GM19324 (cell line): ENCODE data around the gene CBFA2T2.

Experiments used
- ATAC-seq: cut with Tn5 transposase; IDR thresholded peaks from one replicate; pipeline ENCODE4 v1.9.1; 2021; ENCODE audit warnings: mild to moderate bottlenecking, moderate library complexity; ENCODE audit not compliant: unreplicated experiment, low FRiP score

The CBFA2T2 gene

DNA sequence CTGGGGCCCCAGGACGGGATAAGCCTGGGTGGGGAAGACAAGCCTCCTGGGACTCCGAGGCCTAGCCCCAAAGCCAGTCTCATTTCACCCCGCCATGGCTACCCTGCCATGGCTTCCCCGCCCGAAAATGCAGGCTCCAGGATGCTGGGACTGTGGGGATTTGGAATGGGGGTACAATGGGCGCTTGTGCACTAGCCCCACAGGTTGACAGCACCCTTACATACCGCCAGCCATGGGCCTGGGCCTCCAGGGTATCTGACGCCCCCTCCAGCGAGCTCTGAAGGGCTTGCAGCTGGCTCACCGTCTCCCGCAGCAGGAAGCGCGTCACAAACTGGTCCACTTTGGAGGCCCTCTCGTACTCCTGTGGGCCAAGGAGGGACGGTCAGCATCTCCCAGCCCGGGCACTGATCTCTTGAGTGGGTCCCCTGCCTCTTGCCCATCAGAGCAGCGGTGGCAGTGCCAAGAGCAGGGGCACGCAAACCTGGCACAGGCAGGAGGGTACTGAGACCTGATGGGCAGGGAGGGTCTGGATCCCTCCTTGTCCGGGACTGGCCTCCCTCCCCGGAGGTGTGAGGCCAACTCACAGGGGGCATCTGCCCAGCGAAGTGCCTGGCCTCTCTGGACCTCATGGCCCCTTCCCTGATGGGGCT is 170.3 kb downstream of the CBFA2T2 start:
- no peak for ATAC-seq

DNA sequence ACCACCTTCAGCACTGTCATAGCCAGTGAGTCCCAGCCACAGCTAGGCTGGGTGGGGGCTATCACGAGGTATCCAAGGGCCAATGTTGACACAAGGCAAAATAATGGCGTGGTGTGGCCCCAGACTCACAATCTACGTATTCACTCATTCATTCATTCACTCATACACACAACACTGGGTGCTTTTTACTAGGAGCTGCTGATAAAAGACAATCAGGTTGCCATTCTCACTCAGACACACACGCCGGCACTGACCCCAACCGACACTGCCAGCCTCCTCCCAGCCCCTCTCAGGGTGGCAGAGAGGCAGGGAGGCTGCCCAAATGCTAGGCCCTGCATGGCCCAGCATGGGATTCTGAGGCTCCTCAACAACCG is 170.8 kb downstream of the CBFA2T2 start:
- no peak for ATAC-seq

DNA sequence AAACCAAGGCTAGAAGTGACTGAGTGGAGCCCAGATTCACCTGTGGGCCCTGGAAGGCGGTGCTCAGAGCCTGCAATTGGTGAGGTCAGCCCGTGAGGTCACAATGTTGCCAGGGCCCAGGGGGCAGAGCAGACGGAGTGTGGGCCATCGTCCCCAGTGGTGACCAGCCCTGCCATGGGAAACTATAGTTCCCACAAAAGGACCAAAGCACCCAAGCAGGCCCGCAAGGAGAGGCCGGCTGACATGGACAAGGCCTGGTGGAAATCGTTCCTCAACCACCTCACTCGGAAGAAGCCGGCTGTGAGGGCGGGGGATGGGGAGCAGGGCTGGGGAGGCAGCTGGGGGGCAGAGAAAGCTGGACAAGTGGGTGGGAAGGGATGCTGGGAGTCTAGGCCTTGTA is 172.3 kb downstream of the CBFA2T2 start, which contains the start of gene C20orf144:
Gene C20orf144, plus strand, starts transcription at position 156 of the 400 bp plus-strand sequence. Its CDS starts 19 bp downstream, at position 175.
- no peak for ATAC-seq

DNA sequence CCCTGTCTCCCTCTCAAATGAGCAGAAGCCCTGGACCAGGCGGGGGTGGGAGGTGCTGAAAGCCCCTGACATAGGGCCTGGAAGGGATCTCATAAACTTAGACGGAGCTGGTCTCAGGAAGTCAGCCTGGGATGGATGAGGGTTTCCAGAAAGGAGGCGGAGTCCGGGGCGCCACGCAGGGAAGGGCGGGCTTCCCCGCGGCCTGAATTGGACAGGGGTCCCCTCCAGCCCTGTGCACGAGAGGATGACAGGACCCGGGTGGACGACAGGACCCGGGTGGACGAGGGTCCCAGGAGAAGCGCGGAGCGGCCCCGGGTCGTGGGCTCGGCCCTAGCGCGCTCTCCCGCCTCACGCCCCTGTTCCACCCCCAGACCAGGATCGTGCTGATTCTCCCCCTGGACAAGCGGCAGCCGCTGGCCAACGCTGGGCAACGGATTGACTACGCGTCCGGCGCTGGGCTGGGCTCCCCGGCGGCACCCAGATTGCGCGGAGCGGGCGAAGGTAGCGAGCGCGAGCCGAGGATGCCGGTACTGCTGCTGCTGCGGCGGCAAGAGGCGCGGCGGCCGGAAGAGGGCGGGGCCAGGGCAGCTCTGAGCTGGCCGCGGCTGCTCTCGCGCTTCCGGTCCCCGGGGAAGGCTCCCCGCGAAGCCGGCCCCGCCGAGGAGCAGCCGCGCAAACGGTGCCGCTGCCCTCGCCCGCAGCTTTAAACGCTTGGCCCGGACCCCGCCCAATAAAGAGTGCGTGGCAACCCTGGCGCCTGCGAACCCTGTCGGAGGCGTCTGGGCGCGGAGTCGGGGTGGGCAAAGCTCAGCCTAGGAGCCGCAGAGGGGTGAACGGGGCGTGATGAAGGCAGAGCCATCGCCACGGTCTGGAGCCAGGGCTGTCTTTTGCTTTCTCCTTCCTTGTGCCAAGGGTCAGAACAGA is 173.5 kb downstream of the CBFA2T2 start:
- peak; percentile 48 for ATAC-seq

DNA sequence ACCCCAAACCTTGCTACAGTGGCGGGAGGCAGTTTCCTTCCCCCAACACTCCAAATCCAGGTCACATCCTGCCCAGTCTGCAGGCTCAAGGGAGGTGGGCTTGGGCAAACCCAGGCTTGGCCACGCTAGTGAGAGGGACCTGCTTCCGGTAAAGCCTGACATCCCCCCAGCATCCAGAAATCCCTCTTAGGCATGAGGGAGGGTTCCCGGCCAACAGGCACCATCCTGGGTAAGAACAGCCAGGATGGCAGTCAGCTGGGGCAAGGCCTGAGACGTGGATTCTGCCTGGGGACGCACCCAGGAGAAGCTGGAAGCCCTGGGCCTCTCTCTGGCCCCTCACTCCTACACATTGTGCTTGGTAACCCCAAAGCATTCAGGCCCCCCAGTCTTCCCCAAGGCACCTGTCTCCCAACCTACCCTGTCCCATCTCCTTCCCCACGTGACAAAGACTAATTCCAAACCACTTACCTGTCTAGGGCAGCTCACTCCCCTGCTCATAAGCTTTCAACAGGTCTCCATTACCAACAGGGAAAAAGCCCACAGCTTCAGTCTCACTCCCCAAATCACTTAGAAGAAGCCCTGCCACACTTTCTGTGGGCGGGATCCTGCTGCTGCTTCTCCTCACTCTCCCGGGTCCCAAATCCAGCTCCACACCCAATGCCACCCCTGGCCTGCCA is 174.3 kb downstream of the CBFA2T2 start:
- no peak for ATAC-seq

DNA sequence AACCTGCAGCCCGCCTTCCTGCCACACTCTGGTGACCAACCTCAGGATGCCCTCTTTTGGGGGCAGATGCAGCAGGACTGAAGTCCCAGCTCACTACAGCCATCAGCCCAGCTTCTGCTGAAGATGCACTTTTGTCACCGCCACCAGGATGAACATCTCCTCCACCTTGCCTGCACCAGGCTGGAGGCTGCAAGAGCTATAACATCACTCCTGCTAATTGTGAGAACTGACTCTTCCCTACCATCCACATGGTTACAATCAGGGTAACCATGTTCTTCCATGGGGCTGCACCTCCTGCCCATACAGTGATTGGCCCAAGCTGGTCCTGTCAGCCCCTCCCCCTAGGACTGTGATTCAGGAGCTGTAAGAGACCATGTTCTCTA is 174.9 kb downstream of the CBFA2T2 start:
- ATAC-seq, result no peak

DNA sequence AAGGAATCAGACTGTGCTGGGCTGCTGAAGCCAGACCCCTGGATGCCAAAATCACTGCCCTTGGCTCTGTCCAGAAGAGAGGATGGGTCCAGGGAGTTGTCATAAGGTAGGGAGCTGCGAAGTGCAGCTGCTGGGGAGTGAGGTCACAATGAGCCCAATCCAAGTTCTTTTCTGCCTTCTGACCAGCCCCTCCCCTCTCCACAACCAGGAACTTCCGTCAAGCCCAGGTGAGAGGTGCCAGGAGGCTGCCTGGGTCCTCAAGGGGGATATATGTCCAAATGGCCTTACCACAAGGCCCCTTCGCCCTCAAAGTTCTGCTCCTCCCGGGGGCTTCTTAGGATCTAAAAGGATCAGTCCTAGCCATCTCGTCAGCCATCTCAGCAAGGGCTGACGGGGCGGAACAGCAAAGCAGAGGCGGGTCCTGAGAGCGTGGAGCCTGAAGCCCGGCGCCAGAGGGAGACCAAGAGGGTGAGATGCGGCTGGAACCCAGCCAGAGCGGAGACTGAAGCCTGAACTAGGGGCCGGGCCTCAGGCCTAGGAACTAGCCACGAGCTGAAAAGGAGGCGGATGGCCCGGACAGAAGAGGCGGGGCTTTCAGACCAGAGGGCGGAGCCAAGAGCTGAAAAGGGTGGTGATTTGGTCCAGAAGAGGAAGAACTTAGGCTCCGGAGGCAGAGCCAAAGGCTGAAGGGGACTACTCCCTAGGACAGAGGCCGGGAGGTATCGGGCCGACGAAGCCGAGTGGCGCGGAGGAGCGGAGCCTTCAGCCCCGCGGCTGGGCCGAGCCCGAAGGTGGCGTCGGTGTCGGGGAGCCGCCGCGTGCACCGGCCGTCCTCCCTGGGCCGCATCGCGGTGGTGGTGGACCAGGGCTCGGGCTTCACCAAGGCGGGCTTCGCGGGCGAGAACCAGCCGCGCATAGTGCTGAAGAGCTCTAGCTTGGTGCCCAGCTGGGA is 176.7 kb downstream of the CBFA2T2 start, which contains the start of gene ACTL10:
Gene ACTL10, plus strand, starts transcription at position 651 of the 952 bp plus-strand sequence. CDS start 555 bp downstream, outside the sequence.
- ATAC-seq, result peak; percentile 61

DNA sequence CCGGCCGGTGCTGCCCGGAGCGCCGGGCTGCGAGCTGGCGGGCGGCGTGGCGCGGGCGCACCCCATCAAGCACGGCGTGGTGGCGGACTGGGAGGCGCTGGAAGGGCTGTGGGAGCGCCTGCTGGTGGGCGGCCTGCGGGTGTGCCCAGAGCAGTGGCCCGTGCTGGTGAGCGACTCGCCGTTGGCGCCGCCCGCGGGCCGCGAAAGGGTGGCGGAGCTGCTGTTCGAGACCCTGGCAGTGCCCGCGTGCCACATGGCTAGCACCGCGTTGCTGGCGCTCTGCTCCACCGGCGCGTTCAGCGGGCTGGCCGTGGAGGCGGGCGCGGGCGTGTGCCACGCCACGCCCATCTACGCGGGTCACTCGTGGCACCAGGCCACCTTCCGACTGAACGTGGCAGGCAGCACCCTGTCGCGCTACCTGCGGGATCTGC is 177.4 kb downstream of the CBFA2T2 start:
- peak; percentile 2 for ATAC-seq

DNA sequence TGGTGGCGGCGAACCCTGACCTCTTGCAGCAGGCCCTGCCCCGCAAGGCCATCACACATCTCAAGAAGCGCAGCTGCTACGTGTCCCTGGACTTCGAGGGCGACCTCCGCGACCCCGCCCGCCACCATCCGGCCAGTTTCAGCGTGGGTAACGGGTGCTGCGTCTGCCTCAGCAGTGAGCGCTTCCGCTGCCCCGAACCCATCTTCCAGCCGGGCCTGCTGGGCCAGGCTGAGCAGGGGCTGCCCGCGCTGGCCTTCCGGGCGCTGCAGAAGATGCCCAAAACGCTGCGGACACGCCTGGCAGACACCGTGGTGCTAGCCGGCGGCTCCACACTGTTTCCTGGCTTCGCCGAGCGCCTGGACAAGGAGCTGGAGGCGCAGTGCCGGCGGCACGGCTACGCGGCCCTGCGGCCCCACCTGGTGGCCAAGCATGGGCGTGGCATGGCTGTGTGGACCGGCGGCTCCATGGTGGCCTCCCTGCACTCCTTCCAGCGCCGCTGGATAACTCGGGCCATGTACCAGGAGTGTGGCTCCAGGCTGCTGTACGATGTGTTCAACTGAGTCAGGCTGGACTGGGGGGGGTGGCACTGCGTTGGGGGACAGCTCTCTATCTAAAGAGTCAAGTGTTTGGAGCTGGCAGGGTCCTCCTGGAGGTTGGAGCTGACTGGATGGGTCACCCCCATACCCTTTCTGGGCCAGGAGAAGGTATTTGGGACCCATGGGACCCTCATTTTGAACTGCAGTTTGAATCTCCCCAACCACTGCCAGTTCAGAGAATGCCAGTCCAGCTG is 178.0 kb downstream of the CBFA2T2 start:
- ATAC-seq, result peak; percentile 28

DNA sequence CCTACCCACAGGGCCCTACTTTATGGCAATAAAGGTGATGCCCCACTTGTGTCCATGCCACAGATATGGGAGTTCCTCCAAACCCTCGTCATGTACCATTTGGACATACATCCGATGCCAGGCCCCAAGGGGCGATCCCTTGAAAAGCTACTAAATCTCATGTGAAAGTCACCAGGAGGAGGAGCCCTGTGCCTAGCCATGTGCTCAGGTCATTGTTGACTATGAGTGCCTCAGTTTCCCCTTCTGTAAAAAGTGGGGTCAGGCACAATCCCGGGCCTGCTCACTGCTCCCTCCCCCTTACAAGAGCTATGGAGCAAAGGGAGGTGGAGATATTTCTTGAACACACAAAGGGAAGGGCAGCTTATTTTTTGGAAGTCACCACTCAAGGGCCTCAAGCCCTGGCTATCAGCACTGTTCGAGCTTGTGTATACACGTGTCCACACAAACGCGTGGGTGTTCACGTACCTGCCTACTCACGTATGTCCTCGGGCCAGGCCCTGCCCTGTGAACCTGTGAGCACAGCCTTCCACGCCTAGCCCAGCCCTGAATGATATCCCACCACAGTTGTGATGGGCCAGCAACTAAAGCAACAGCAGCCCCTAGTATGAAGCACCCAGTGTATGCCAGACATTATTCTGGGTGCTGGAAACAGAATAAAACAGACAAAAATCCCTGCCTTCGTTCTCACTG is 178.7 kb downstream of the CBFA2T2 start:
- ATAC-seq, result no peak

DNA sequence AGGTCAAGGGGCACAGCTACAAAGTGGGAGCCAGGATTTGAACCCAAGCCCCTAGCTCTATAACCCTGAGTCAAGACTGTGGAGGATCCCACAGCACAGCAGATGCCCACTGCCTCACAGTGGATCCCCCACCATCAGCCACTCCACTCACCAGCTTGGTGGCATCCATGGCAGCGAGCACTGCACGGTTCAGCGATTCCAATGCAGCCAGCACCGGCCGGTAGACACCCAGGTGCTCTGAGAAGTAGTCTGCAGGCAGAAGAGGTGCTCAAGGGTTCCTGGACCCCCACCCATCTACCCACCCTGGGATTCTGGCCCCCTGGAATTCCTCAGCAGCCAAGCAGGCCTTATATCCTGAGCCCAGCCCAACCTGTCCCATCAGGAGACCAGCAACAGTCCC is 179.3 kb downstream of the CBFA2T2 start:
- ATAC-seq, result no peak

DNA sequence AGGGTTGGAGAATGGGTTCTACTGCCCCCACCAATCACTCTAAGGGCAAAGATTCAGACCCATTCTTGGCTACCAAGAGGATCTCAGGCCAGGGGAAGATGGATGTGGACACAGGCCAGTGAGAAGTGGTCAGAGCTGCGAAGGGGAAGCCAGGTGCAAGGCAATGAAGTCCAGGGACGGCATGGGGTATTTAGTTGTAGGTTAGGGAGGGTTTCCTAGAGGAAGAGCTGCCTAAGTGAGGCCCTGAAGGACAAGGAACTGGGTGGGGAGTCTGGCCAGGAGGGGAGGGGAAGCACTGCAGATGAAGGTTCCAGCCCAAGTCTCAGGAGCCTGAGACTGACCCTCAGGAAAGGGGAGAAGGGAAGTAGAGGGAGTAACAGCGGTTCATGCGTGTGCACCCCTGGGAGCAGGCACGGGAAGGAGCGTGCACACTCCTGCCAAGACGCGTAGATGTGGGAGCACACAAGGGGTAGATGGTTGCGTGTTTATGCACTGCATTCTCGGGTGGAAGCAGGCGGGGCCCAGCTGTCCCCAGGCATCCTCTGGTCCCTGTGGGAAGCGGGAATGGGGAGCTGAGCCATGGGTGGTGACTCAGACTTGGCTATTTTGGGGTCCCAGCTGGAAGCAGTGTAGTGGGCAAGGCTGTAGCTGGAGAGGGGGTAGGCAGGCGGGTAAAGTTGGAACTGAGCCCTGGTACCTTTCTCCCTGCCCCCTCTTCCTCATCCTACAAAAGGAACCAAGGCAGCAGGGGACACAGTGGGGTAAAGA is 180.2 kb downstream of the CBFA2T2 start:
- ATAC-seq, result no peak

DNA sequence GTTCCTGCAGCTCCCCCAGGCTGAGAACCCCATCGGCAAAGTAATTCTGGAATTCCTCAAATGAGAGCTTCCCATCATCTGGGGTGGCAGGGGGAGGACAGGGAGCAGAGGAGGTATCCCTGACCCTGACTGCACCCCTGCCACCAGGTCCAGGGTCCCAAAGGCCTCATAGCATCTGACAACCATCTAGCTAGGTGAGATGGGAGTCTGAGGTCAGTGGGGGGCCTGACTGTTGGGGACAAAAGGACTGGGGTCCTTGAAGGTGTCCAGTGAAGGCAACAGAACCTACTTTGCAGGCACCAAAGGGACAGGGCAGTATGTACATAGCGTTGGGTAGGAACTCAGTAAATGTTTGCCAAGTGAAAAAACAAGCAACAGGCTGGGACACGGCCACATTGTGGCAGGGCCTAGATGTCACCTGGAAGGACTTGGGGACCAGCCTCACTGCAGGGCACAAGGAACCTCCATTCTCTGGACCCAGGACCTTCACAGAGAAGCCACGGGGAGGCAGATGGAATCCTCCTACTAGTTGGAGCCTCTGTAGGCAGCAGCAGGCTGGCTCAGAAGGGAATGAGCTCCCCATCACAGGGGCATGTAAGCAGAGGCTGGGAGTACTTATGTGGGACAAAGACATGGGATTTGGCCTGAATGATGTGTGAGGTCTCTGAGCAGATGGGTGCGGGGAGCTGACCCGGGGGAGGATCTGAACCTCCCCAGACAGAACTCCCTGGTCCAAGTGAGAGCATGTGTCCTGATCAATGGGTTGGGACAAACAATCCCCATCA is 181.0 kb downstream of the CBFA2T2 start:
- no peak for ATAC-seq

DNA sequence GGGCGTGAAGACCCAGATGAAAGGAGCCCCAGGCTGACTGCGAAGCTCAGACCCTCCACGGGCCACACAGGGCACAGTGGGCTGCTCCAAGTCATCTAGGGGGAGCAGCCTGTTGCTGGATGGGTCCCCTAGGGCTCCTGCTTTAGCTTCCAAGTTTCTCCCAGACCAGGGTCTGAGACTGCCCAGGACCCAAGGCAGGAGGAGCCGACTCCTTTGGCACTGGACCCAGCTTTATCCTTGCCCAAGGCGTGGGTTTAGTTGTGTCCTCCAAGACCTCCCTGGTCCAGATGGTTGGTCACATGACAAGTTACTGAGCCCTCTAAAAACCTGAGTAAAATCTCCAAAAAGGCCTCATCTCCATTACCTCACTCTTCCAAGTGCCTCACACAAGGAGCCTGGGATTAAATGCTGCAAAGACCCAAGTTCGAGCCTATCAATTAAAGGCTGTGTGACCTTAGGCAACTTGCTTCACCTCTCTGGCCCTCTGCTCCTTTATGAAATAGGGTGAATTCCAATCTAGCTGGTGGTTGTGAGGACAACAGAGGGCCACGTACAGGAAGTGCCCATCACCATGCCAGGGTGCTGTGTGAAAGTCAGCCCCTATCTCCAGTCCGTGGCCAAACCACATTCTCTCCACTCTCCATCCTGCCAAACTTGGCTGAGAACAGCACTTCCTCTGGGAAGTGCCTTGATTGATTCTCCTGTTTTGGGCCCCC is 181.8 kb downstream of the CBFA2T2 start:
- ATAC-seq, result no peak

DNA sequence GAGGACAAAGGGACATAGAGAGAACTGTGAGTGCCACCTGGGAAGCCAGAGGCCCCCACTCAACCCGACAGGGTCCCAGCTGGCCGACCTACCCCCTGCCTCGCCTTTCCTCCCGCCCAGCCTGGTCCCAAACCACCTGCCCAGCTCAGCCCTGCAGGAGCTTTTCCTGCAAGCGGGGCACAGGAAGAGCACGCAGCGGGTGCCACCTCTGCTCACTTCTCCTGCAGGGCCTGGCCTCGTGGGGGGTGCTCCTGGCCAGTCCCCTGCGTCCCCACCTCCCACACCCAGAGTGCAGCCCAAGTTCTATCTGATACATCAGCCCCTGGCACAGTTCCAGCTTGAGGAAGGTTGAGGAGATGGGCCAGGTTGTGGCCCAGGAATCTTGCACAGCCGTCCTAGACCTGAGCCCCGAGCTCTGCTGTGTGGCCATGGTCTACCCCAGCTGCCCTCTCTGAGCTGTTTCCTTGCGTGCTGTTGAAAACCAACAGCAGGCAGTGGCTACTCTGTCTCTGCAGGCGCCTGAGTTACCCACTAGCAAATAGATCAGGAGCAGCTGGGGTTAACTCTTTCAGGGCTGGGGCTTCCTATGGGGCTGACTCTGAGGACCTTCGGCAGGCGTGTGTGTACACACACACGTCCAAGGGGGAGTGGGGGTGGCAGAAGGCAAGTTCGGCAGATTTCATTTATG is 182.7 kb downstream of the CBFA2T2 start:
- no peak for ATAC-seq

DNA sequence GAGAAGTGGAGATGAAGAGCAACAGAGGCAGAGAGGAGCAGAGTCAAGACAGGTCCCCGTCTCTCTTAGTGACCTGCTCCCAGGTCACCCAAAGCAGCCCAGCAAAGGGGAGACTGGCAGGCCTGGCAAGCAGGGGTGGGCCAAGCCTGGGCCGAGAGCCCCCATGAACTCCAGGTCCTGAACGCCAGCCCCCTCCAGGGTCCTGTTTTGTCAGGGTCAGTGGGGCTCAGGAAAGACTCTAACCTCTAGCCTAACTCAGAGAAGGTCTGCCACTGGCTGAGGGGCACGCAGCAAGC is 183.2 kb downstream of the CBFA2T2 start:
- no peak for ATAC-seq
